MM.1S (cell line): ENCODE measurements around the gene ACBD5.

Experiments
- DNase-seq: peaks from one replicate; pipeline ENCODE4 v3.0.0-alpha.2; 2015
- H2AFZ ChIP-seq: fragments of 300-600 bp; sonication (generic); 2 replicates; pipeline ENCODE4 v1.6.0; 2016; ENCODE audit warnings: antibody characterized with exemption, low read length
- H3F3A ChIP-seq: fragments of 300-600 bp; sonication (generic); 2 replicates; pipeline ENCODE4 v1.6.1; 2016; ENCODE audit warnings: mild to moderate bottlenecking, antibody characterized with exemption, low read length, moderate library complexity, mixed read lengths; ENCODE audit not compliant: insufficient read depth
- H3K27ac ChIP-seq: fragments of 300-600 bp; sonication (generic); 2 replicates; pipeline ENCODE4 v1.5.1; 2016; ENCODE audit warnings: mild to moderate bottlenecking, low read length
- H3K27me3 ChIP-seq: fragments of 300-600 bp; sonication (generic); replicated peaks from 2 replicates; pipeline ENCODE4 v1.6.0; 2016; ENCODE audit warnings: low read length; ENCODE audit not compliant: insufficient read depth
- H3K36me3 ChIP-seq: fragments of 300-600 bp; sonication (generic); replicated peaks from 2 replicates; pipeline ENCODE4 v1.6.1; 2016; ENCODE audit warnings: mild to moderate bottlenecking, low read length, mixed read lengths; ENCODE audit not compliant: insufficient read depth
- H3K4me1 ChIP-seq: fragments of 300-600 bp; sonication (generic); 2 replicates; pipeline ENCODE4 v1.6.1; 2016; ENCODE audit warnings: low read length, mixed read lengths
- H3K4me2 ChIP-seq: fragments of 300-600 bp; sonication (generic); 2 replicates; pipeline ENCODE4 v1.6.0; 2016; ENCODE audit warnings: low read depth, low read length
- H3K4me3 ChIP-seq: fragments of 300-600 bp; sonication (generic); 2 replicates; pipeline ENCODE4 v1.5.1; 2016; ENCODE audit warnings: low read length, mixed read lengths
- H3K79me2 ChIP-seq: fragments of 300-600 bp; sonication (generic); 2 replicates; pipeline ENCODE4 v1.6.1; 2016; ENCODE audit warnings: mixed run types, low read length, mixed read lengths
- H3K9ac ChIP-seq: fragments of 300-600 bp; sonication (generic); 2 replicates; pipeline ENCODE4 v1.6.1; 2016; ENCODE audit warnings: low read length, mixed read lengths
- H3K9me2 ChIP-seq: fragments of 300-600 bp; sonication (generic); replicated peaks from 2 replicates; pipeline ENCODE4 v1.6.1; 2016; ENCODE audit warnings: mild to moderate bottlenecking, low read length, mixed read lengths; ENCODE audit not compliant: insufficient read depth
- H3K9me3 ChIP-seq: fragments of 300-600 bp; sonication (generic); replicated peaks from 2 replicates; pipeline ENCODE4 v1.6.1; 2016; ENCODE audit warnings: mild to moderate bottlenecking, low read length, mixed read lengths; ENCODE audit not compliant: insufficient read depth
- H4K20me1 ChIP-seq: fragments of 300-600 bp; sonication (generic); 2 replicates; pipeline ENCODE4 v1.6.1; 2016; ENCODE audit warnings: mild to moderate bottlenecking, low read length, moderate library complexity, mixed read lengths; ENCODE audit not compliant: insufficient read depth
- CTCF ChIP-seq: fragments of 300-600 bp; sonication (generic); IDR thresholded peaks from 2 replicates; pipeline ENCODE4 v1.5.1; 2016; ENCODE audit warnings: antibody characterized with exemption, low read length, mixed read lengths
- EZH2 ChIP-seq: fragments of 300-600 bp; sonication (generic); optimal IDR thresholded peaks from 2 replicates; pipeline ENCODE3; 2017; ENCODE audit warnings: low read depth, mild to moderate bottlenecking, antibody characterized with exemption, low read length, mixed read lengths
- EZH2phosphoT487 ChIP-seq: fragments of 300-600 bp; sonication (generic); IDR thresholded peaks from 2 replicates; pipeline ENCODE4 v1.6.1; 2018; ENCODE audit warnings: antibody characterized with exemption, low read length

ACBD5 gene

GRCh38 chr10:27145937-27146336 is 94.7 kb downstream of the ACBD5 start:
- no peak overlapping the region for H3K9ac ChIP-seq
- no peak for DNase-seq
- peaks cover 12% of the 10 kb centered on the region for H4K20me1 ChIP-seq

More at GRCh38 chr10:27145937-27146336, 94.7 kb downstream of the ACBD5 start:
- Histone ChIP-seq H3K9me2 (no peaks in the 10 kb centered on the region), H3K4me3 (no peak overlapping the region), H3K4me2 (no peak overlapping the region), H3K27me3 (no peaks in the 10 kb centered on the region), H3K9me3 (no peaks in the 10 kb centered on the region), H2AFZ (no peak overlapping the region), H3F3A (no peaks in the 10 kb centered on the region), H3K36me3 (peaks cover 11% of the 10 kb centered on the region), H3K79me2 (peaks cover 72% of the 10 kb centered on the region), H3K4me1 (no peaks in the 10 kb centered on the region; the same call in 1 of the 2 replicates), H3K27ac (no peak overlapping the region)
- TF ChIP-seq CTCF (no peak), EZH2phosphoT487 (no peak), EZH2 (no peak)
